Measurements from ENCODE around the gene DDX27.

Gene DDX27

DNA sequence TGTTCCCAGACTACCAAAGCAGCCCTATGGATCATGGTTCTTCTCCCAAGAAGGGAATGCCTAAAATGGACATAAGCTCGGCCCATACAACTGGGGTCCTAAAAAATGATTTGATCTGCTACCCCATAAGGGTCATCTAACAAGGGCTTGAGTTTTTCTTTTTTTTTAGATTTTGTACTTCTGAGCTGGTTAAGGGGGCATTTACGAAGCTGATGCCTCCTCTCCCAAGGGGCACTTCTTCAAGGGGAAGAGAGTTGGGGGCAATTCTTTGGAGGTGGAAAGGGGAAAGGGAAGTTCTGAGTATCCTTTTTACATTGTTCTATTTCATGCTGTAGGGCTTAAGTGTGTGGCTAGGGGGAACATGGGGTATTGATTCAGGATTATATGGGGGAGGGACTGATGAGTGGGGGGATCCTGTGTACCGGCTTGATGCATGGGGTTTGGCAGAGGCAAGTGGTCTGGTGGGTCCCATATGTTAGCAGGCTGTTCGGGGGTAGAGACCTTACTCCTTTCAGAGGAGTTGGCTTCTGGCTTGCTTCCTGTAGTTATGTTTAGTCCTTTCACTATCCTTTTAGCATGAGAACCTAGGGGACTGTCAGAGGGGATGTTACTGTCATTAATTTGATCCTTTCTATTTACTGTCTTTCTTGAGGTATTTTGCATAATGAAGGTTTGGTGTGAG is 66.7 kb downstream of the DDX27 start:
- Histone ChIP-seq H3K4me1 (ENCODE audit: insufficient read depth, low read length, poor library complexity, severe bottlenecking) (peaks cover 34% of the 10 kb centered on the region), H3K4me2 (ENCODE audit: low read depth, low read length, poor library complexity, severe bottlenecking) (peak overlapping the region; percentile 83), H3F3A (ENCODE audit: low read depth) (peaks cover 8% of the 10 kb centered on the region; the same call in 1 of the 2 replicates)

DNA sequence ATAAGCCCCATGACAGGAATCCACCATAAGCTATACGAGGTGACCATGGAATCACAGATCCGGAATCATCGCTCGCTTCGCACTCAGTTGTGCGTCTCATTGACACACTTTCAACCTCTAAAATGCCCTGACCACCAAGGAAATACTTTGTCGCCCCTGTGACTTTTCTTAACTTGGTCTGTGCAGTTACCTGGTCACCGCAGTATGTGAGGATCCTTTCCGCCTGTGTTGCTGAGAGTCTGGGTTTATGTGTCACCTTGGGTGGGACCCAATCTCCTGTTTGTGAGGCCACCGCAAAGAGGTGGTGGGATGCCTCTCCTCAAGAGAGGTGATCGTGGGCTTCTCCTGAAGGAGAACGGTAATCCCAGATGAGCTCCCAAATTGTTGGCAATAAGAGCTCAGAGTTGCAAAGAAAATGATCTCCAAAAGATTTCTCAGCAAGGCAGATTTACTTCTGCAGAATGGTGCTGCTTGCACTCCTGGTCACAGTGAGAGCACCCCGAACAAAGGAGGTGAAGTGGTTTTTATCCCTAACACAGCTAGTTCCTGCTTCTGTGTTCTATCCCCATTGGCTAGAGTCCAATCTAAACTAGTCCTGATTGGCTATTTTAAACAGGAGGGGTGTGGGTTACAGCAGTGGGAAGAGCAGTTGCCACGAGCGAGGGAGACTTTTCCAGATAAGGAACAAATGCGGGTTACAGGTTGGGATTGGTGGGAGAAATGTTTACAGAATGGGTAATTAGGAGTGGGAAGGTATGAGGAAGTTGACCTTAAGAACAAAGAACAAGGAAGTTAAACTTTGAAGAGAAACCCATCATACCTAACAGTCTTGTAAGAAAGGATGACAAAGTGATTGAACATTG is 67.7 kb downstream of the DDX27 start:
- H3F3A ChIP-seq (ENCODE audit: low read depth): peaks cover 8% of the 10 kb centered on the region; the same call in 1 of the 2 replicates
- H4K20me1 ChIP-seq (ENCODE audit: insufficient read depth, low read length, poor library complexity, severe bottlenecking): peaks cover 80% of the 10 kb centered on the region
- no peaks in the 10 kb centered on the region for H3K27me3 ChIP-seq (ENCODE audit: insufficient read depth, low read length, poor library complexity, severe bottlenecking)
- H3K79me2 ChIP-seq (ENCODE audit: insufficient read depth, low read length): peaks cover 76% of the 10 kb centered on the region
- H3K4me1 ChIP-seq (ENCODE audit: insufficient read depth, low read length, poor library complexity, severe bottlenecking): peaks cover 28% of the 10 kb centered on the region
- H3K9me2 ChIP-seq (replicated peaks; ENCODE audit: low read depth, low read length): no peaks in the 10 kb centered on the region
- H2AFZ ChIP-seq (ENCODE audit: low read length): no peak overlapping the region
- peak overlapping the region; percentile 83 for H3K4me2 ChIP-seq (ENCODE audit: low read depth, low read length, poor library complexity, severe bottlenecking)
- H3K9ac ChIP-seq (ENCODE audit: low read depth, low read length, poor library complexity, severe bottlenecking): no peak overlapping the region
- H3K4me3 ChIP-seq (ENCODE audit: low read length, poor library complexity, severe bottlenecking): peak overlapping the region; percentile 98
- H3K36me3 ChIP-seq (ENCODE audit: insufficient read depth, low read length): peaks cover 97% of the 10 kb centered on the region
- no peak for TF ChIP-seq EZH2phosphoT487 (IDR thresholded peaks at IDR 0.05; ENCODE audit: borderline replicate concordance)
- TF ChIP-seq, protein P1, sequence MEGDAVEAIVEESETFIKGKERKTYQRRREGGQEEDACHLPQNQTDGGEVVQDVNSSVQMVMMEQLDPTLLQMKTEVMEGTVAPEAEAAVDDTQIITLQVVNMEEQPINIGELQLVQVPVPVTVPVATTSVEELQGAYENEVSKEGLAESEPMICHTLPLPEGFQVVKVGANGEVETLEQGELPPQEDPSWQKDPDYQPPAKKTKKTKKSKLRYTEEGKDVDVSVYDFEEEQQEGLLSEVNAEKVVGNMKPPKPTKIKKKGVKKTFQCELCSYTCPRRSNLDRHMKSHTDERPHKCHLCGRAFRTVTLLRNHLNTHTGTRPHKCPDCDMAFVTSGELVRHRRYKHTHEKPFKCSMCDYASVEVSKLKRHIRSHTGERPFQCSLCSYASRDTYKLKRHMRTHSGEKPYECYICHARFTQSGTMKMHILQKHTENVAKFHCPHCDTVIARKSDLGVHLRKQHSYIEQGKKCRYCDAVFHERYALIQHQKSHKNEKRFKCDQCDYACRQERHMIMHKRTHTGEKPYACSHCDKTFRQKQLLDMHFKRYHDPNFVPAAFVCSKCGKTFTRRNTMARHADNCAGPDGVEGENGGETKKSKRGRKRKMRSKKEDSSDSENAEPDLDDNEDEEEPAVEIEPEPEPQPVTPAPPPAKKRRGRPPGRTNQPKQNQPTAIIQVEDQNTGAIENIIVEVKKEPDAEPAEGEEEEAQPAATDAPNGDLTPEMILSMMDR (conservative IDR thresholded peaks at IDR 0.05; ENCODE audit: low read length): no peak
- peaks cover 9% of the 10 kb centered on the region; the same call in 1 of the 2 replicates for H3K9me3 ChIP-seq (ENCODE audit: insufficient read depth, low read depth, low read length)

More for the DNA sequence above, 66.7 kb downstream of the DDX27 start:
- peaks cover 9% of the 10 kb centered on the region; the same call in 1 of the 2 replicates for H3K9me3 ChIP-seq (ENCODE audit: insufficient read depth, low read depth, low read length)
- H3K79me2 ChIP-seq (ENCODE audit: insufficient read depth, low read length): peaks cover 85% of the 10 kb centered on the region
- no peaks in the 10 kb centered on the region for H3K27me3 ChIP-seq (ENCODE audit: insufficient read depth, low read length, poor library complexity, severe bottlenecking)
- peaks cover 99% of the 10 kb centered on the region for H3K36me3 ChIP-seq (ENCODE audit: insufficient read depth, low read length)
- no peak overlapping the region for H2AFZ ChIP-seq (ENCODE audit: low read length)
- TF ChIP-seq EZH2phosphoT487 (IDR thresholded peaks at IDR 0.05; ENCODE audit: borderline replicate concordance): no peak
- TF ChIP-seq, protein P1 (conservative IDR thresholded peaks at IDR 0.05; ENCODE audit: low read length): no peak
- peak overlapping the region; percentile 98 for H3K4me3 ChIP-seq (ENCODE audit: low read length, poor library complexity, severe bottlenecking)
- no peak overlapping the region for H3K9ac ChIP-seq (ENCODE audit: low read depth, low read length, poor library complexity, severe bottlenecking)
- H3K9me2 ChIP-seq (replicated peaks; ENCODE audit: low read depth, low read length): no peaks in the 10 kb centered on the region
- H4K20me1 ChIP-seq (ENCODE audit: insufficient read depth, low read length, poor library complexity, severe bottlenecking): peaks cover 90% of the 10 kb centered on the region

DNA sequence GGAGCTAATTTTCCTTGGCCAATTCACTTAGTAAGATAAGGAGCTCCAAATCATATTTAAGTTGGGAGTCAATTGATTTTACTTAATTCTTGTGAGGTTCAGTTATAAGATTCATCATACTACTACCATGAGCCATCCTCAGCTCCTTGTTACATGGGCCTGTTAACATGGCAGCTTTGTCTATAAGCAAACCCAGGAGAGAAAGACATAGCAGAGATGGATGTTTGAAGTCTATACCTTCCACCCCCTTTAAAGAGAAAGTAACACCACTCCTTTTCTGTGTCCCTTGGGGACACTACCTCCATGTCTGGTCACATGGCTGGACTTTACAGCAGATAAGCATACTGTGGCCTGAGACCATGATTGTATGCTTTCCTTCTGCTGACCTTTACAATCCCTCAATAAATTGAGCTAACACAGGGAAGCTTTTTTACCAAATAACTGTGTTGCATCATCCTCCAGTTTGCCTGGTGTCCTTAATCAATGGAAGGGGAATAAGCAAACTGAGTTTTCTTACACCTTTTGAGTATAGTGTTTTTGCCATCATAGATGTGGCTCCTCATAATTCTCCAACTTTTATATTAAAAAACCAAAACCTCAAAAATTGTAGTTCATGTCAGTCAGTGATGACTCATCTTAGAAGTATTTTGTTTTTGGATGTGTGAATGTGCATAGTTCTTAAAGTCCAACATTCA is 68.5 kb downstream of the DDX27 start:
- H3F3A ChIP-seq (ENCODE audit: low read depth): peaks cover 8% of the 10 kb centered on the region; the same call in 1 of the 2 replicates
- no peak overlapping the region for H3K9ac ChIP-seq (ENCODE audit: low read depth, low read length, poor library complexity, severe bottlenecking)

More for the DNA sequence above, 68.5 kb downstream of the DDX27 start:
- Histone ChIP-seq H3K36me3 (ENCODE audit: insufficient read depth, low read length) (peaks cover 96% of the 10 kb centered on the region), H3K4me2 (ENCODE audit: low read depth, low read length, poor library complexity, severe bottlenecking) (peak overlapping the region; percentile 83), H3K79me2 (ENCODE audit: insufficient read depth, low read length) (peaks cover 68% of the 10 kb centered on the region), H3K27me3 (ENCODE audit: insufficient read depth, low read length, poor library complexity, severe bottlenecking) (no peaks in the 10 kb centered on the region), H2AFZ (ENCODE audit: low read length) (no peak overlapping the region), H3K9me3 (ENCODE audit: insufficient read depth, low read depth, low read length) (peaks cover 9% of the 10 kb centered on the region; the same call in 1 of the 2 replicates), H3K4me1 (ENCODE audit: insufficient read depth, low read length, poor library complexity, severe bottlenecking) (peaks cover 20% of the 10 kb centered on the region), H3K4me3 (ENCODE audit: low read length, poor library complexity, severe bottlenecking) (peak overlapping the region; percentile 98), H3K9me2 (replicated peaks; ENCODE audit: low read depth, low read length) (no peaks in the 10 kb centered on the region), H4K20me1 (ENCODE audit: insufficient read depth, low read length, poor library complexity, severe bottlenecking) (peaks cover 72% of the 10 kb centered on the region)
- TF ChIP-seq EZH2phosphoT487 (IDR thresholded peaks at IDR 0.05; ENCODE audit: borderline replicate concordance): no peak
- TF ChIP-seq, protein P1 (conservative IDR thresholded peaks at IDR 0.05; ENCODE audit: low read length): no peak
